Endothelial cell of hepatic sinusoid (primary cell): ENCODE data around the gene RAB34.

ENCODE experiments used
- in situ Hi-C: cut with HindIII; loops from 2 replicates; pipeline ENCODE4 v1.10.0; 2017; ENCODE audit warnings: low sequenced_read_pairs

Gene RAB34

DNA sequence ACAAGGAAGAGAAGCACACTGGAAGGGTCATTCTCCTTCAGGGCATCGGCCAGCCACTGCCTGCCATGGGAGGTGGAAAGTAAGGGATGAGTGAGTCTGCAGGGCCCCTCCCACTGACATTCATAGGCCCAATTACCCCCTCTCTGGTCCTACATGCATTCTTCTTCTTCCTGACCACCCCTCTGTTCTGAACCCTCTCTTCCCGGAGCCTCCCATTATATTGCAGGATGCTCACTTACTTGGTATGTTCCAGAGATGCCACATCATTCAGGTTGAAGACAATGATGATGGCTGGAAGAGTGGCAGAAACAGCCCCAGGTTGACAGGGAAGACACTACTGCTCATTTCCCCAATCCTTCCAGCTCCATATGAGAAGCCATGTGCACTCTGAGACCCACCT, 2.5 kb downstream of the RAB34 start:
- in situ Hi-C loops: no loop called here

GRCh38 chr17:28714281-28714680, 3.4 kb downstream of the RAB34 start:
- in situ Hi-C loops: no loop called here

DNA sequence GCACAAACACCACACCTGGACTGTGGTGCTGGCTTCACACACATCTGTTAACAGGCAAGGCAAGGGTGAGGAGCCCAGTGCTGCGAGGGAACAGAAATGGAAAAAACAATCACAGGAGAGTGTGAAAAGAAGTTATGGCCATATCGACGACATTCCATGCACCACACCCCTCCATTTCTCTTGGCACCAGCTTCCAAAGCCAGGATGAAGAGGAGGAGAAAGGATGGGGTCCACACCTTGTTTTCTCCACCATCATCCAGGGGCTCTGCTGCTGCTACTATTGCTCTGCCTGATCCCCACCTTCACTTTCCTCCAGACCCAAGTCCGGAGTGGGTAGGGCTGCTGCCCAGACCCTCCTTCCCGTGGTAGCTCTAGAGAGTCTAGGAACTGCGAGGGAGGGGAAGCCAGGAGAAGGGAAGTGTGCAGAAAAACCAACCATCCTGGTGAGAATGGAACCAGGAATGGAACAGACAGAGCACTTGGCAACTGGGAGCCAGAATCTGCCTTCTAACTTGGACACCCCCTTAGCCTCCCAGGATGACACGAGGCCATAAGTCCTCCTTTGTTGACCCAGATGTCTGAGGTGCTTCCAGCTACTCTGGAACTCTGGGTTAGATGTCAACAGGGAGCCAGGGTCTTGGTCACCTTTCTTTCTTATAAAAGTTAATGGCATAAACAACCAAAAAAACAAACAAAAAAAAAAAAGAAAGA, 4.8 kb downstream of the RAB34 start:
- in situ Hi-C loops: no loop called here

DNA sequence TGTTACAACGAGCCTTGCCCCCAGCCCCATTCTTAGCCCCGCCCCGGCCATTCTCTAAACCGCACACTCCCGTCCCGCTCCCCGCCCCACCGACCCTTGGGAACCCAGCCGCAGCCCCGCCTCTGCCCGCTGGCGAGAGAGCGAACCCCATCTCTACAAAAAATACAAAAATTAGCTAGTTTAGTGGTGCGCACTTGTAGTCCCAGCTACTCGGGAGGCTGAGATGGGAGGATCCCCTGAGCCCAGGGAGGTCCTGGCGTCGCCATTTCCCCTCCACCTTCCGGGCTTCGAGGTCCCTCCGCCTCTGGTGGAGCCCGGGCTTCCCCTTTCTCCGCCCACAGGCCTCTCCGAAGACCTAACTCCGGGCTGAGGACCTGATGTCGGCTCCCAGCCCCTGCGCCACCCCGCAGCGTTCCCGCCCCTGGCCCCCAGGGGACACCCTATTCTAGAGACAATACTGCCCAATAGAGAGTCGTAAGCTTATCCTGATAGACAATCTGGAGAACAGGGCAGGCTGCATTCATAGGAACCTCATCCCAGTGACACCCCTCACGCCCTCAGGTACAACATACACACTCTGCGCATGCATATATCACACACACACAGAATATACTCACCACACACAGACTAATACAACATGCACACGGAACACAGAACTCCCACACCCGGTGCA, 5.5 kb downstream of the RAB34 start:
- in situ Hi-C loops: no loop called here

- in situ Hi-C loops: no loop called here
Observed at GRCh38 chr17:28711723-28712031, 6.0 kb downstream of the RAB34 start, which contains the start of gene PROCA1. TSS of gene PROCA1 (minus strand) at chr17:28711888. CDS start at chr17:28711660, 228 bp downstream.

- in situ Hi-C loops: no loop called here
Observed at GRCh38 chr17:28710861-28711722, 6.6 kb downstream of the RAB34 start.

GRCh38 chr17:28707339-28707720, 10.3 kb downstream of the RAB34 start:
- in situ Hi-C loops: no loop called here

DNA sequence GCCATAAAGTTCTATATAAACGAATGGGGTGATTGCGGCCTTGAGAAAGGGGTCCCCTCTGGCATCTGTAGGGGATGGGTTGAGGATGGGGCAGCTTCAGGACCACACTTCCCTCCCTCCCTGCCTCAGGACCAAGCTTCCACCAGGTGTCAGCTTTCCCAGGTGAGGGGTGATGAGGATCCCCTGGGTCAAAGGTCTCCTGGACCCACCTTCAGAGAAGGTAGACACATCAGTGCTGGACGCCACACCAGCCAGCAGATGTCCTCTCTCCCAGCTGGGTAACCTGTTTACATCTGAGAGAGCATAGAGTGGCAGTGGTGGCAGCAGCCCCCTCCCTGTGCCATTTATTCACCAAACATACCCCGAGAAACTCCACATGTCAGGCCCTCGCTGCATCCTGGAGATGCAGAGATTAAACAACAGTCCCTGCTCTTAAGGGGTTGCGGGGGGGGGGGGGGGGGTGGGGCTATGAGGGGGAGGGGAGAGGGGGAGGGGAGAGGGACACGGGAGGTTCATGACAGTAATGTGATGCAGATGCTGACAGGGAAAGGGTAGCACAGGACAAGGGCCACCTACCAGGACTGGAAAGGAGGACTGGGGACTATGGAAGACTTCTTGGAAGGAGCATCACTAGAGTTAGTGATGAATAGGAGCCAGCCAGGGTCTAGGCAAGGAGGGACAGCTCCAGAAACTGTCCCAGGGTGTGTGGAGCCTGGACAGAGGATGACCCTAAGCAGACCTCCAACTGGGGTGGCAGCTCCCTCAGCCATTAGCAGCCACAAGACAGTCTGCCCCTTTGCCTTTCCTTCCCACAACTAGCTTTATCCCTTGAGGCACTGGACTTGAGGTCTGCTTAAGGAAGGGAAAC, 11.0 kb downstream of the RAB34 start:
- in situ Hi-C loops: no loop called here

DNA sequence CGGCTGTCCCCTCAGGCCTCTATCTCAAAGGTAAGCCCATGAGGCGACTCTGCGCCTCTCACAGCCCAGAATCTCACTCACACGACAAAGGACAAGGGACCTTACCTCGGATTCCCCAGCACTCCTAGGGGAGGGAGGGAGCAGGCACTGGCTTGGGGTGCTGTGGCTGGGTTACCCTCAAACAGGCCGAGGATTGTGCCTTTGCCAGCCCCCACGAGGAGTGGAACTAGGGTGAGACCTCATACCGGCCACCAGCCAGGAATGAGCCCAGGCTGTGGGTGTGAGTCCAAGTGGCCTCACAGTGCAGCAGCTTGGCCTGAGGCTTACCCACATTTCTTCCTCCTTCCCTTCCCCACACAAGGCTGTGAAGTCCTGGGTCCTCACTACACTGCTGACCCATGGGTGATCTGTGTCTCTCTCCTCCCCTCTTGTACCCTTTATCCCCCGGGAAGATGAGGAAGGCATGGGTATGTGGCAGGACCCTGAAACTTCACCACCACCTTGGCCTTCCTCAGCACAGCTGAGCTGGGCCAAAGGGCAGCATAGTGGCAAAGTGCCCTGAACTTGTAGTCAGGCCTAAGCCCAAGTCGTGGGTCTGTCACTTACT, 11.8 kb downstream of the RAB34 start:
- in situ Hi-C loops: no loop called here

DNA sequence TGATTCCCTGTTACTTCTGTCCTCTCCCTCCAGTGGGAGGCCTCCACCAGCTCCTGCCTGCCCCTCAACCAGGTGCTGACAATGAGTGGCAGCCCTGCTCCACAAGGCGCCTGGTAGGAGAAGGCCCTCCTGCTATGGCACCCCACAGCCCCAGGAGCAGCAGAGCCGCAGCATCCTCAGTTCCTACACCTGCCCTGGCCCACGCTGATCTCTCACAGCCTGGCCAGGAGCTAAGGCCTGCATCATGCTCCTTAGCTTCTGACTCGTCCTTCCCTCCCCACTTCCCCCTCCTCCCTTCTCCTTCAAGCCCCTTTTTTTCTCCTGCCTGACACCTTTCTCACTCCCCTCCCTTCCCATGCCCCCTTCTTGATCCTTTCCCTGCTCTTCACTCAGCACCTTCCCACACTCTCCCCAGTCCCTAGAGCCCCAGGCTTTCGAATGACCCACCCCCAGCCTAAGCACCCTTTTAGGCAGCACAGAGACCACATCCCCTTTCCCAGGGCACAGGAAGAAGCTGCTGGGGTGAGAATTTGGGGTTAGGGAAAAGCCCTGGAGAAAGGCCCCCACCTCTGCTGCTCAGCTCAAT, 12.5 kb downstream of the RAB34 start:
- in situ Hi-C loops: no loop called here

DNA sequence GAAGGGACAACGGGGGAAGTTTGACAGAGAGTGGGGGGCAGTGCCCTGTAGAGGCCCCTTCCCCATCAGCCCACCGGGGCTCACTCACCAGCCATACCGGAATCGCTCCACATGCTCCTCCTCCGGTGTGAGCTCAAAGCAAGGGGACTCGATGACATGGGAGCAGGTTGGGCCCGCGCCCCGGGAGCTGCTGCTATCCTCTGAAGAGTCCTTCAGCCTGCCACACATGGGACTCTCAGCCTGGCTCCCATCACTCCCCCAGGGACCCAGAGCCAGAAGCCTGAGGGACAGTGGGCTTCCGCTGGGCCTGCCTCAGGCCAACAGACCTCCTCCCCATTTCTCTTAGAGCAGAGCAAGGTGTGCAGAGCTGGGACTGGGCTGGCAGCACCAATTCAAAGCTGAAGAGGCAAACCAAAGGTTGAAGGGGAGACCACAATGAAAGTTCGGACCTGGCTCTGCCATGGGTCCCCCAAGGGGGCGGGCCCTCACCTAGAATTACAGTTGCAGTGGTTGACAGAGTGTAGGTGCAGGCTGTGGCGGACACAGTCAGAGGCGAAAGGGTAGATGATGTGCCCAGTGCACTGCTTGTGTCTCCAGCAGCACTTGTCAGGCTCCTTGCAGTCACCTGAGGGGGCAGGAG, 13.3 kb downstream of the RAB34 start:
- in situ Hi-C loops: no loop called here

DNA sequence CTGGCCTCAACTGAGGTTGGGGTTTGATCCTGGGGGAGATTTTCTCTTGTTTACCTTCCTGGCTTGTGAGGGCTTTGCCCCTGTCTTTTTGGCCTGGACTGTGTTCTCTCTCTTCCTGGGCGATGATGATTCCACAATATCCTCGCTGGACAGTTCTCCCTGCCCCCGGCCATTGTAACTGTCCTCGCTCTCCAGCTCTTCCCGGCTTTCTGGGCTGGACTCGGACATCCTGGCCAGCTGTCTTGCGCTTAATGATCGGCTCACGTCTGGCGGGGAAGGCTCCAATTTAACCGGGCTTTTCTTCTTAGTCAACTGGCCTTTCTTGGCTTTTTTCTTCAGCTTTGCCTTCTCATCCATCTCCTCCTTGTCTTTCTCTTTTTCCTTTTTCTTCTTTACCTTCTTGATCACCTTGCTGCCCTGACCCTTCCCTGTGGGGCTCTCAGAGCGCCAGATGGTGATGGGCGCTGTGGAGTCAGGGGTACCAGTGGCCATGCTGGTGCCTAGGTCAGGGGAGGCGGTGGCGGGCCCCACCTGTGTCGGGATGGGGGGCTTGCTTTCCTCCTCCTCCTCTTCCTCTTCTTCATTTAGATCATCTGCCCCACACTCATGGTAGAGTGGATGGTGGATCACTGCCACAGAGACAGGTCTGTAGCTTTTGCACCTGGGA, 14.0 kb downstream of the RAB34 start:
- in situ Hi-C loops: no loop called here

DNA sequence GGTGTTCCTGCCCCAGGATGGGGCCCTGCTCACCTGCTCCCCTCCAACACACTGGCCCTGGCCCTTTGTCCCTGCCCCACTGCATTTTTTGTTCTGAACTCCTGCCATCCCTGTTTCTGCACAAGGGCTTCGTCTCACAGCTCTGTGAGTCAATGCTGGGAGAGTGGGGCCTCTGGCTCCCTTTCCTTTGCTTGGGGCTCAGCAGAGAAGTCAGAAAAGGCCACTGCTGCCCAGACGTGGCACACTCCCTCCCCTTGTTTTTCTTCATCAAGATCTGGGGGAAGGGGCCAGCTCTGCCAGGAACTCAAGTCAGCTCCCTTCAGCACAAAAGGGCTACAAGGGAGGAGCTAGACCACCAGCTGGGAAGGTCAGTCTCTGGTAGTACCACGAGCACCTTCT, 14.9 kb downstream of the RAB34 start:
- in situ Hi-C loops: no loop called here

- in situ Hi-C loops: no loop called here
Observed at GRCh38 chr17:28702026-28702751, 15.5 kb downstream of the RAB34 start.

DNA sequence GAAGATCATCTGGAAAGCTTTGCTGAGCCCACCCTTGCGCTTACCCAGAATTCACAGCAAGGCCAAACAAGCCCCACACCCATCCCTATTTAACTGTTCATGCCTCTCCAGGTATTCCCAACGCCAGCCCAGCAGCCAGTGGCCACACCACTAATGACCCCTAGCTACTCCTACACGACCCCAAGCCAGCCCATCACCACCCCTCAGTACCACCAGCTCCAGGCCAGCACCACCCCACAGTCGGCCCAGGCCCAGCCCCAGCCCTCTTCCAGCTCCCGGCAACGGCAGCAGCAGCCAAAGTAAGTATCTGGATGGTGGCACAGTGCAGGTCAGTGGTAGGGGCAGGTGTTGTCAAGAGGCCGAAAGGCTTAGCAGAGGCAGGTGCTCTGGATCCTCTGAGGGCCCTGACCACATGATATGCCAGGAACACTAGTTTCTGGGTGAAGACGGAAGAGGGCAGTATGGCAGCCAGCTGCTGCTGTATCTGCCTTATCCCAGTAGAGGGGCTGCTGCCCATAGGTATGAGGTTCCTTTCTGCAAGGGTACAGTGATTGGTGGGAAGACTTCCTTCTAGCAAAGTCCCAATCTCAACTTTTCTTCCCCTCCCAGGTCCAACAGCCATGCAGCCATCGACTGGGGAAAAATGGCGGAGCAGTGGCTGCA, 16.7 kb downstream of the RAB34 start:
- in situ Hi-C loops: no loop called here

- in situ Hi-C loops: no loop called here
Observed at GRCh38 chr17:28700278-28700677, 17.4 kb downstream of the RAB34 start.

- in situ Hi-C loops: no loop called here
Observed at GRCh38 chr17:28698253-28698941, 19.3 kb downstream of the RAB34 start.
